ENCODE data around the gene DSG3. TPM values are rescaled to one million over a fixed set of nuclear protein-coding genes. Genes with fewer than 3 reads are reported as not detected.

DSG3 gene
- total RNA-seq, 2 experiments from 2014 or later: not detected

Other genes with a start within 250 kb of the DSG3 start
- gene DSG1, start 129.6 kb upstream of the DSG3 start, total RNA-seq: not detected
- gene DSG4, start 71.0 kb upstream of the DSG3 start, total RNA-seq: not detected
- gene DSG2, start 50.4 kb downstream of the DSG3 start, total RNA-seq: 1 to 10 TPM; 1.3 to 1.6 TPM
- gene TTR, start 144.1 kb downstream of the DSG3 start, total RNA-seq: not detected
- gene B4GALT6, start 236.8 kb downstream of the DSG3 start, total RNA-seq: 1 to 10 TPM; 1.1 to 2.0 TPM

All from activated CD4-positive, alpha-beta T cell treated with anti-CD3 and anti-CD28 coated beads, Interleukin-2, amount 10 ng/mL, durations not matched to agents 7 days and 5 days (primary cell).